Measurements from ENCODE around the gene COX8A.

DNA sequence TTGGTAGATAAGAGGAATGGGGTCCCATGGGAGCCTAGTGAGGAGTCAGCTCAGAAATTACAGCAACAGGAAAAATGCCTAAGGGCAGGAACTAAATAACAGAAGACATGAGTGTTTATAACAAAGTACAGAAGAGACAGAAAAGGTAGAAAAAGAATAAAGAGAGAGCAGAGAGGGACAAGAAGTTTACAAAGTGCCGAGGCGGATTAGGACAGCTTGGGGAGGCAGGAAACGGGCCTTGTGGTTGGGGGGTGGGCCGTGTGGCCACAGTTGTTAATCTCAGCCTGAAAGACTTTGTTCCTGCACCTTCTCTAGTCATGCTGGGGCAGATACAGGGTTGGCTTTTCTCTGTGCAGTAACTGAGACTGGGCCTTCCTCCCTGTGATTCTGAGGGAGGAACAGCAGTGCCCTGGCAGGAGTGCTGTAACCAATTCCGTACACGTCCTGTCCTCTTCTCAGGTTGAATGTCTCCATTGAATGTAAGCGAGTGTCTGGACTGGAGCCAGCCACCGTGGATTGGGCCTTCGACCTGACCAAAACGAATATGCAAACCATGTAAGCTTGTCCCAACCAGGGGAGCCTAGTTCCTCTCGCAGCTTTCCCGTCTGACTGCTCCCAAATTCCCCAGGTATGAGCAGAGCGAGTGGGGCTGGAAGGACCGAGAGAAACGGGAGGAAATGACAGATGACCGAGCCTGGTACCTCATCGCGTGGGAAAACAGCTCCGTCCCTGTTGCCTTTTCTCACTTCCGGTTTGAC, 22.5 kb upstream of the COX8A start:
- TF ChIP-seq, protein P1, sequence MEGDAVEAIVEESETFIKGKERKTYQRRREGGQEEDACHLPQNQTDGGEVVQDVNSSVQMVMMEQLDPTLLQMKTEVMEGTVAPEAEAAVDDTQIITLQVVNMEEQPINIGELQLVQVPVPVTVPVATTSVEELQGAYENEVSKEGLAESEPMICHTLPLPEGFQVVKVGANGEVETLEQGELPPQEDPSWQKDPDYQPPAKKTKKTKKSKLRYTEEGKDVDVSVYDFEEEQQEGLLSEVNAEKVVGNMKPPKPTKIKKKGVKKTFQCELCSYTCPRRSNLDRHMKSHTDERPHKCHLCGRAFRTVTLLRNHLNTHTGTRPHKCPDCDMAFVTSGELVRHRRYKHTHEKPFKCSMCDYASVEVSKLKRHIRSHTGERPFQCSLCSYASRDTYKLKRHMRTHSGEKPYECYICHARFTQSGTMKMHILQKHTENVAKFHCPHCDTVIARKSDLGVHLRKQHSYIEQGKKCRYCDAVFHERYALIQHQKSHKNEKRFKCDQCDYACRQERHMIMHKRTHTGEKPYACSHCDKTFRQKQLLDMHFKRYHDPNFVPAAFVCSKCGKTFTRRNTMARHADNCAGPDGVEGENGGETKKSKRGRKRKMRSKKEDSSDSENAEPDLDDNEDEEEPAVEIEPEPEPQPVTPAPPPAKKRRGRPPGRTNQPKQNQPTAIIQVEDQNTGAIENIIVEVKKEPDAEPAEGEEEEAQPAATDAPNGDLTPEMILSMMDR (IDR thresholded peaks at IDR 0.05; ENCODE audit: control extremely low read depth in 1 of 3, insufficient read depth in 1 of 3, low read depth in 1 of 3, low read length in 3 of 3), result no peak
- TF ChIP-seq EZH2 (IDR thresholded peaks at IDR 0.05; ENCODE audit: low read depth, low read length, severe bottlenecking) (no peak), EP300 (IDR thresholded peaks at IDR 0.05; ENCODE audit: borderline replicate concordance in 1 of 2, low read depth in 2 of 2, low read length in 2 of 2) (no peak), BACH1 (IDR thresholded peaks at IDR 0.05; ENCODE audit: low read length) (no peak), TAF1 (IDR thresholded peaks at IDR 0.05; ENCODE audit: low read depth, low read length) (no peak)
